Spleen (tissue), 7 donors: Measurements from ENCODE around the gene DDAH1.

ENCODE experiments used
- POLR2AphosphoS5 ChIP-seq, 3 donors: sonication (generic); formaldehyde crosslinking; IDR thresholded peaks; one replicate each; pipeline ENCODE4 v1.5.1; 2017; ENCODE audit warnings: antibody characterized with exemption in 3 of 3
- TF ChIP-seq, protein P1 (sequence below), 11 experiments: fragments of 200-600 bp in 7 of 11; fragments of 450-650 bp in 4 of 11; sonication (generic) in 4 of 11; IDR thresholded peaks in 8 of 11; conservative IDR thresholded peaks in 3 of 11; 1 replicate in 7 of 11; 2 replicates in 4 of 11; pipeline versions ENCODE4 v1.4.0 to v1.8.0; 2016 to 2021; ENCODE audit warnings: antibody characterized with exemption in 11 of 11, inconsistent platforms in 4 of 11, mild to moderate bottlenecking in 1 of 11
- donor health status: DM: no; HTN: no; CAD: no; lungs with moderate emphysema.
- donor health status: DM: no; HTN: no; CAD: no.
- donor health status: DM: no; HTN: no; CAD: no.

DNA sequence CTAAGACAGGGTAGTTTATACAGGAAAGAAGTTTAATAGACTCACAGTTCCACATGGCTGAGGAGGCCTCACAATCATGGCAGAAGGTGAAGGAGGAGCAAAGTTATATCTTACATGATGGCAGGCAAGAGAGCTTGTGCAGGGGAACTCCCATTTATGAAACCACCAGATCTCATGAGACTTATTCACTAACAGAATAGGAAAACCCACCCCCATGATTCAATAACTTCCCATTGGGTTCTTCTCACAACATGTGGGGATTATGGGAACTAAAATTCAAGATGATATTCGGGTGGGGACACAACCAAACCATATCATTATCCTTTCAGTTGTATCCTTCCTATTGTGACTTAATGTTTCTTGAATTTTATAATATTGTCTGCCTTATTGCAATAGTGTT, 13.4 kb upstream of the DDAH1 start:
- TF ChIP-seq, protein P1, sequence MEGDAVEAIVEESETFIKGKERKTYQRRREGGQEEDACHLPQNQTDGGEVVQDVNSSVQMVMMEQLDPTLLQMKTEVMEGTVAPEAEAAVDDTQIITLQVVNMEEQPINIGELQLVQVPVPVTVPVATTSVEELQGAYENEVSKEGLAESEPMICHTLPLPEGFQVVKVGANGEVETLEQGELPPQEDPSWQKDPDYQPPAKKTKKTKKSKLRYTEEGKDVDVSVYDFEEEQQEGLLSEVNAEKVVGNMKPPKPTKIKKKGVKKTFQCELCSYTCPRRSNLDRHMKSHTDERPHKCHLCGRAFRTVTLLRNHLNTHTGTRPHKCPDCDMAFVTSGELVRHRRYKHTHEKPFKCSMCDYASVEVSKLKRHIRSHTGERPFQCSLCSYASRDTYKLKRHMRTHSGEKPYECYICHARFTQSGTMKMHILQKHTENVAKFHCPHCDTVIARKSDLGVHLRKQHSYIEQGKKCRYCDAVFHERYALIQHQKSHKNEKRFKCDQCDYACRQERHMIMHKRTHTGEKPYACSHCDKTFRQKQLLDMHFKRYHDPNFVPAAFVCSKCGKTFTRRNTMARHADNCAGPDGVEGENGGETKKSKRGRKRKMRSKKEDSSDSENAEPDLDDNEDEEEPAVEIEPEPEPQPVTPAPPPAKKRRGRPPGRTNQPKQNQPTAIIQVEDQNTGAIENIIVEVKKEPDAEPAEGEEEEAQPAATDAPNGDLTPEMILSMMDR (IDR thresholded peaks at IDR 0.05 in 8 of 11, conservative IDR thresholded peaks at IDR 0.05 in 3 of 11), result no peak
- TF ChIP-seq POLR2AphosphoS5 (IDR thresholded peaks at IDR 0.05), result no peak
